CD14-positive monocyte (primary cell): ENCODE results near the gene MAP7. TPM values are rescaled to one million over a fixed set of nuclear protein-coding genes. Genes with fewer than 3 reads are reported as not detected.

Experiments
- DNase-seq, 3 donors: peaks; one replicate each; pipeline ENCODE4 v3.0.0-alpha.2; 2011 to 2022
- H2AFZ ChIP-seq: 2 replicates; pipeline ENCODE4 v1.6.0; 2012; ENCODE audit warnings: mild to moderate bottlenecking, low read depth, low read length, inconsistent platforms; ENCODE audit not compliant: insufficient read depth, poor library complexity, severe bottlenecking
- H3K27ac ChIP-seq, 2 donors: 1 replicate in 1 of 2; 2 replicates in 1 of 2; pipeline ENCODE4 v1.5.1; 2012 to 2013; ENCODE audit warnings: low read length in 2 of 2, control low read depth in 1 of 2, inconsistent platforms in 1 of 2, low read depth in 1 of 2, mild to moderate bottlenecking in 1 of 2
- H3K27me3 ChIP-seq, 2 donors: one replicate each; pipeline versions ENCODE4 v1.6.0 to v1.6.1; 2011 to 2013; ENCODE audit warnings: low read length in 2 of 2; ENCODE audit not compliant: control insufficient read depth in 2 of 2, insufficient read depth in 2 of 2
- H3K36me3 ChIP-seq, 2 donors: replicated peaks in 1 of 2; 1 replicate in 1 of 2; 2 replicates in 1 of 2; pipeline versions ENCODE4 v1.5.1 to v1.6.1; 2012 to 2013; ENCODE audit warnings: low read length in 2 of 2, control low read depth in 1 of 2, inconsistent platforms in 1 of 2, mild to moderate bottlenecking in 1 of 2; ENCODE audit not compliant: insufficient read depth in 2 of 2, control insufficient read depth in 1 of 2
- H3K4me1 ChIP-seq, 2 donors: 1 replicate in 1 of 2; 2 replicates in 1 of 2; pipeline versions ENCODE4 v1.5.1 to v1.6.1; 2012 to 2013; ENCODE audit warnings: low read length in 2 of 2, control low read depth in 1 of 2, inconsistent platforms in 1 of 2, mild to moderate bottlenecking in 1 of 2, moderate library complexity in 1 of 2; ENCODE audit not compliant: insufficient read depth in 2 of 2, control insufficient read depth in 1 of 2
- H3K4me2 ChIP-seq: replicated peaks from 2 replicates; pipeline ENCODE3; 2012; ENCODE audit warnings: low read length, moderate library complexity, mild to moderate bottlenecking; ENCODE audit not compliant: poor library complexity, severe bottlenecking; ENCODE audit errors: extremely low read depth
- H3K4me3 ChIP-seq, 3 experiments: fragments of 200-600 bp in 1 of 3; sonication (generic) in 1 of 3; replicated peaks in 1 of 3; 1 replicate in 2 of 3; 2 replicates in 1 of 3; pipeline ENCODE4 v1.5.1; 2011 to 2013; ENCODE audit warnings: low read length in 3 of 3, mild to moderate bottlenecking in 3 of 3, control low read depth in 2 of 3, low read depth in 2 of 3, inconsistent platforms in 1 of 3, moderate library complexity in 1 of 3
- H3K79me2 ChIP-seq: 2 replicates; pipeline ENCODE4 v1.6.0; 2012; ENCODE audit warnings: mild to moderate bottlenecking, control low read depth, inconsistent platforms, low read length, moderate library complexity; ENCODE audit not compliant: insufficient read depth
- H3K9ac ChIP-seq: 2 replicates; pipeline ENCODE4 v1.6.0; 2017; ENCODE audit warnings: low read length, mild to moderate bottlenecking; ENCODE audit not compliant: insufficient read depth, poor library complexity, severe bottlenecking
- H3K9me3 ChIP-seq, 2 donors: replicated peaks in 1 of 2; 1 replicate in 1 of 2; 2 replicates in 1 of 2; pipeline versions ENCODE4 v1.5.1 to v1.6.1; 2012 to 2013; ENCODE audit warnings: low read length in 2 of 2, control low read depth in 1 of 2; ENCODE audit not compliant: control insufficient read depth in 1 of 2, insufficient read depth in 1 of 2
- H4K20me1 ChIP-seq: 2 replicates; pipeline ENCODE4 v1.6.0; 2012; ENCODE audit warnings: mild to moderate bottlenecking, low read length, control low read depth, moderate library complexity; ENCODE audit not compliant: insufficient read depth
- H3K27ac Mint-ChIP-seq, 7 donors: one replicate each; pipeline ENCODE4 v1.8.0; 2020; ENCODE audit warnings: mild to moderate bottlenecking in 7 of 7, mixed read lengths in 7 of 7, moderate library complexity in 6 of 7, inconsistent platforms in 2 of 7
- H3K27me3 Mint-ChIP-seq, 3 donors: one replicate each; pipeline ENCODE4 v1.8.0; 2021 to 2022; ENCODE audit warnings: low read depth in 3 of 3, mild to moderate bottlenecking in 3 of 3, mixed read lengths in 3 of 3, moderate library complexity in 3 of 3, inconsistent platforms in 1 of 3
- H3K36me3 Mint-ChIP-seq, 2 donors: one replicate each; pipeline ENCODE4 v1.8.0; 2020; ENCODE audit warnings: mixed read lengths in 2 of 2, inconsistent platforms in 1 of 2, mild to moderate bottlenecking in 1 of 2
- H3K4me1 Mint-ChIP-seq: one replicate; pipeline ENCODE4 v1.8.0; 2020; ENCODE audit warnings: mild to moderate bottlenecking, mixed read lengths
- H3K4me3 Mint-ChIP-seq, 2 donors: one replicate each; pipeline ENCODE4 v1.8.0; 2020; ENCODE audit warnings: mild to moderate bottlenecking in 2 of 2, mixed read lengths in 2 of 2, moderate library complexity in 1 of 2
- H3K9me3 Mint-ChIP-seq, 7 donors: one replicate each; pipeline ENCODE4 v1.8.0; 2020 to 2022; ENCODE audit warnings: mixed read lengths in 7 of 7, mild to moderate bottlenecking in 6 of 7, moderate library complexity in 6 of 7, inconsistent platforms in 2 of 7
- WGBS: methylation state at CpG from one replicate; pipeline ENCODE4 v1.1.5; 2013; ENCODE audit warnings: missing lambda C conversion rate; ENCODE audit not compliant: insufficient coverage; 5-methylcytosine and 5-hydroxymethylcytosine counted together
- intact Hi-C, 2 donors: fragments of 100-400 bp; cut with micrococcal nuclease; formaldehyde crosslinking; loops; one replicate each; pipeline versions ENCODE4 v1.15.0 to v1.15.1; 2023
- polyA plus RNA-seq, 3 donors: library from polyadenylated mRNA; depleted of rRNA in 1 of 3; unstranded in 2 of 3; stranded (reverse) in 1 of 3; fragments of 300-500 nt in 2 of 3; fragments of >200 nt in 1 of 3; fragmentation: Illumina TruSeq in 2 of 3; gene quantifications; 1 replicate in 2 of 3; 2 replicates in 1 of 3; pipeline ENCODE4 v1.2.3, GENCODE V29; 2012 to 2021
- TF ChIP-seq, protein P1 (sequence below): fragments of 200-600 bp; IDR thresholded peaks from one replicate; pipeline ENCODE4 v1.8.0; 2022; ENCODE audit warnings: antibody characterized with exemption, mild to moderate bottlenecking

The MAP7 gene
- polyA plus RNA-seq, 3 donors = 0.67 to 1.6 (median 1.2) TPM

DNA sequence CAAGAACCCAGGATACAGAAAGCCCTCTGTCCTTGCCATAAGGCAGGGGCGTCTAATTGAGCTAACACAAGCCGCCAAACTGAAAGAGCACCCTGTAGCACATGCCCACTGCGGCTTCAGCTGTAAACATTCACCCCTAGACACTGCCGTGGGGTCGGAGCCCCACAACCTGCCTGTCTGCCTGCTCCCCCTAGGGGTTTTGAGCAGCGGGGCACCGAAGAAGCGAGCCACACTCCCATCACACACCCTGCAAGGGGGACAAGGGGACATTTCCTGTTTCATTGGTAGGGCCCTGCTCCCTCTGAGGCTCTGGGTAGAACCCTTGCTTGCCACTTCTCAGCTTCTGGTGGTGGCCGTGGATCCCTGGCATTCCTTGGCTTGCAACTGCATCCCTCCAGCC is 215.4 kb downstream of the MAP7 start:
- H3K27me3 Mint-ChIP-seq = peaks cover 0 to 4% (median 2%) of the 10 kb centered on the region in 3 donors
- Histone ChIP-seq H3K27ac (no peak overlapping the region), H3K27me3 (no peaks in the 10 kb centered on the region), H3K36me3 (no peaks in the 10 kb centered on the region), H3K79me2 (no peaks in the 10 kb centered on the region), H3K9me3 (no peaks in the 10 kb centered on the region), H2AFZ (no peak overlapping the region), H4K20me1 (no peaks in the 10 kb centered on the region), H3K4me3 (no peak overlapping the region), H3K4me2 (no peak overlapping the region), H3K9ac (no peak overlapping the region), H3K4me1 (no peaks in the 10 kb centered on the region)
- no peak overlapping the region for H3K4me3 Mint-ChIP-seq
- intact Hi-C loops = no loop called here
- H3K36me3 Mint-ChIP-seq = no peaks in the 10 kb centered on the region
- TF ChIP-seq, protein P1, sequence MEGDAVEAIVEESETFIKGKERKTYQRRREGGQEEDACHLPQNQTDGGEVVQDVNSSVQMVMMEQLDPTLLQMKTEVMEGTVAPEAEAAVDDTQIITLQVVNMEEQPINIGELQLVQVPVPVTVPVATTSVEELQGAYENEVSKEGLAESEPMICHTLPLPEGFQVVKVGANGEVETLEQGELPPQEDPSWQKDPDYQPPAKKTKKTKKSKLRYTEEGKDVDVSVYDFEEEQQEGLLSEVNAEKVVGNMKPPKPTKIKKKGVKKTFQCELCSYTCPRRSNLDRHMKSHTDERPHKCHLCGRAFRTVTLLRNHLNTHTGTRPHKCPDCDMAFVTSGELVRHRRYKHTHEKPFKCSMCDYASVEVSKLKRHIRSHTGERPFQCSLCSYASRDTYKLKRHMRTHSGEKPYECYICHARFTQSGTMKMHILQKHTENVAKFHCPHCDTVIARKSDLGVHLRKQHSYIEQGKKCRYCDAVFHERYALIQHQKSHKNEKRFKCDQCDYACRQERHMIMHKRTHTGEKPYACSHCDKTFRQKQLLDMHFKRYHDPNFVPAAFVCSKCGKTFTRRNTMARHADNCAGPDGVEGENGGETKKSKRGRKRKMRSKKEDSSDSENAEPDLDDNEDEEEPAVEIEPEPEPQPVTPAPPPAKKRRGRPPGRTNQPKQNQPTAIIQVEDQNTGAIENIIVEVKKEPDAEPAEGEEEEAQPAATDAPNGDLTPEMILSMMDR = no peak
- no peak for DNase-seq
- 88% methylated on average over 5 of the region's 9 CpGs for WGBS
- H3K27ac Mint-ChIP-seq = no peak overlapping the region
- H3K4me1 Mint-ChIP-seq = no peaks in the 10 kb centered on the region
- peaks cover 0 to 1% (median 0%) of the 10 kb centered on the region in 7 donors for H3K9me3 Mint-ChIP-seq

DNA sequence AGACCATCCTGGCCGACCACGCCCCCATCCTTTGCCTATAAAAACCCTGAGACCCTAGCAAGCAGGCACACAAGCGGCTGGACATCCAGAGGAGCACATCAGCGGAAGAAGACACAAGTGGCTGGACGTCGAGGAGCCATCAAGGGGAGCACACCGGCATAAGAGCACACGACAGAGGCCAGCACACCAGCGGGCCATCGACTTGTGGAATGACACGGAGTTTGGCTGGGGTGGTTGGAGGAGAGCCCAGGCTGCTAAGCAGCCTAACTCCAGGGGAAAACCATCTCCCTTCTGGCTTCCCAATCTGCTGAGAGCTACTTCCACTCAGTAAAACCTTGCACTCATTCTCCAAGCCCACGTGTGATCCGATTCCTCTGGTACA is 215.8 kb downstream of the MAP7 start:
- 93% methylated on average over 9 of the region's 13 CpGs for WGBS
- TF ChIP-seq, protein P1 = no peak
- Histone ChIP-seq H4K20me1 (no peaks in the 10 kb centered on the region), H3K4me3 (no peak overlapping the region), H3K4me2 (no peak overlapping the region), H3K4me1 (no peaks in the 10 kb centered on the region), H3K27me3 (no peaks in the 10 kb centered on the region), H3K9ac (no peak overlapping the region), H3K9me3 (no peaks in the 10 kb centered on the region), H3K79me2 (no peaks in the 10 kb centered on the region), H3K36me3 (no peaks in the 10 kb centered on the region), H2AFZ (no peak overlapping the region), H3K27ac (no peak overlapping the region)
- H3K4me3 Mint-ChIP-seq = no peak overlapping the region
- H3K27me3 Mint-ChIP-seq = peaks cover 0 to 4% (median 2%) of the 10 kb centered on the region in 3 donors
- no peaks in the 10 kb centered on the region for H3K4me1 Mint-ChIP-seq
- H3K9me3 Mint-ChIP-seq = peaks cover 0 to 1% (median 0%) of the 10 kb centered on the region in 7 donors
- intact Hi-C loops = no loop called here
- no peak overlapping the region for H3K27ac Mint-ChIP-seq
- DNase-seq = no peak
- H3K36me3 Mint-ChIP-seq = no peaks in the 10 kb centered on the region
